NT2/D1 (cell line): ENCODE results near the gene PAGE5.

Experiments used
- SUZ12 ChIP-seq: IDR thresholded peaks from 2 replicates; pipeline ENCODE4 v1.6.1; 2011; ENCODE audit not compliant: insufficient read length, insufficient read depth; ENCODE audit errors: extremely low read depth
- YY1 ChIP-seq: IDR thresholded peaks from 2 replicates; pipeline ENCODE4 v1.6.1; 2011; ENCODE audit not compliant: insufficient read length, insufficient read depth
- ZNF274 ChIP-seq: IDR thresholded peaks from 2 replicates; pipeline ENCODE4 v1.6.1; 2011; ENCODE audit warnings: mild to moderate bottlenecking, low read depth, low read length

DNA sequence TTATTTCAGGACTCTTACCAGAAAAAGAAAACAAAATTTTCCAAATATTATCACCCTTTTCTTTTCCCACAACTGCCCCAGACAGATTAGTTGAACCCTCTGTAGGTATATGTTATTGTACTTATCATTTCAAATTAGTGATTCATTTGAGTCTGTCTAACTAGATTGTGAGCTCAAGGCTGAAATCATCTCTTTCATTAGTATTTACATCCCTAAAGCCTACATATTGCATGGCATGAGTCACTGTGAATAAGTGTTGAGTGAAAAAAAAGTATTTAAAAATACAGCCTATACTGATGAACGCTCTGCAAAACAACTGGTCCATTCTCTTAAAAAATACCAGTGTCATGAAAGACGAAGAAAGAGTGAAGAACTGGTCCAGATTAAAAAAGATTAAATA lies 40.7 kb downstream of the PAGE5 start:
- TF ChIP-seq YY1 (no peak), ZNF274 (no peak), SUZ12 (no peak)
